GM20000 (cell line): ENCODE results near the gene USP24.

Source experiments
- DNase-seq: peaks from one replicate; pipeline ENCODE4 v3.0.0; 2012; ENCODE audit warnings: low spot score
- CTCF ChIP-seq: IDR thresholded peaks from 2 replicates; pipeline ENCODE4 v1.5.1; 2012; ENCODE audit warnings: mild to moderate bottlenecking, control low read depth; ENCODE audit errors: extremely low read depth, missing control alignments

Gene USP24

GRCh38 chr1:55250399-55251075 lies 35.4 kb upstream of the USP24 start:
- no peak for DNase-seq

GRCh38 chr1:55249646-55250398 lies 34.7 kb upstream of the USP24 start:
- no peak for TF ChIP-seq CTCF
- no peak for DNase-seq

More at GRCh38 chr1:55250399-55251075, 35.4 kb upstream of the USP24 start:
- no peak for TF ChIP-seq CTCF

- no peak for TF ChIP-seq CTCF
- no peak for DNase-seq
These were observed 31.7 kb upstream of the USP24 start for GRCh38 chr1:55246896-55247295.

- DNase-seq: no peak
- TF ChIP-seq CTCF: no peak
These were observed 31.2 kb upstream of the USP24 start for GRCh38 chr1:55246331-55246730.

GRCh38 chr1:55245781-55246180 lies 30.6 kb upstream of the USP24 start:
- TF ChIP-seq CTCF: no peak
- no peak for DNase-seq

- DNase-seq: no peak
- no peak for TF ChIP-seq CTCF
These were observed 29.4 kb upstream of the USP24 start for GRCh38 chr1:55244476-55245099.

- no peak for DNase-seq
- TF ChIP-seq CTCF: no peak
These were observed 28.5 kb upstream of the USP24 start for GRCh38 chr1:55243655-55244054.
